Endometrial microvascular endothelial cells (primary cell): ENCODE data around the gene GPI. TPM values are rescaled to one million over a fixed set of nuclear protein-coding genes. Genes with fewer than 3 reads are reported as not detected.
"Not testable (repeated sequence)": the region's sequence is repeated elsewhere in the genome, so short reads cannot be mapped to it uniquely, and the experiment has no call there.

ENCODE experiments used
- in situ Hi-C: cut with HindIII; loops from 2 replicates; pipeline ENCODE4 v1.10.0; 2017; ENCODE audit warnings: low sequenced_read_pairs, low pct_unique_long_range_greater_than_20kb; ENCODE audit errors: inconsistent ontology term
- total RNA-seq: library from RNA; depleted of rRNA; stranded (reverse); fragments of >200 nt; gene quantifications from one replicate; pipeline ENCODE4 v1.2.3, GENCODE V29; 2015; ENCODE audit errors: inconsistent ontology term

GPI gene
- total RNA-seq, 1 donor from 2014 or later: 450 TPM

- in situ Hi-C loops: no loop called here
These were observed 26.8 kb downstream of the GPI start for GRCh38 chr19:34391813-34392212.

DNA sequence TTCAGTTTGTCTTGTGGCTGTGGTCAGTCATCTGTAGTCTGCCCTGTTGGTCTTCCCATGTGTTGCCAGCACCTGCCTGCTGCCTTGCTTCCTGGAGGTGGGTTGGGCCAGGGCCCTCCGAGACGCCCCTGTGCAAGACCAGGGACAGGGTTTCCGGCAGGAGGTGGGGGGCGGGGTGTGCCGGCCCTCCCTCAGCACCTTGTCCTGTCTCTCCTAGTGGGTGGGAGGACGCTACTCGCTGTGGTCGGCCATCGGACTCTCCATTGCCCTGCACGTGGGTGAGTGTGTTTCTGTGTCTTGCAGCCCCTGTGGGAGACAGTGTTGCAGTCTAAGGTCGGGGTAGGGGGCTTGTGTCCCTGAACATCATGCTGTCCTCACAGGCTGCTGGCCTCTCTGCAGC, 28.0 kb downstream of the GPI start:
- in situ Hi-C loops: no loop called here

- in situ Hi-C loops: no loop called here
These were observed 28.6 kb downstream of the GPI start for GRCh38 chr19:34393629-34394028.

DNA sequence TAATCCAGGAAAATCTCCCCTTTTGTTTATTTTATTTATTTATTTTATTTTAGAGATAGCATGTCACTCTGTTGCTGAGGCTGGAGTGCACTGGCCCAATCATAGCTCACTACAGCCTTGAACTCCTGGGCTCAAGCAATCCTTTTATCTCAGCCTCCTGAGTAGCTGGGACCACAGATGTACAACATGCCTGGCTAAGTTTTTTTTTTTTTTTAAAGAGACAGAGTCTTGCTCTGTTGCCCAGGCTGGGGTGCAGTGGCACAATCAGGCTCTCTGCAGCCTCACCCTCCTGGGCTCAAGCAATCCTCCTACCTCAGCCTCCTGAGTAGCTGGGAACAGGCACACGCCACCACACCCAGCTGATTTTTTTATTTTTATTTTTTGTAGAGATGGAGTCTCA, 32.9 kb downstream of the GPI start:
- in situ Hi-C loops: no loop called here

DNA sequence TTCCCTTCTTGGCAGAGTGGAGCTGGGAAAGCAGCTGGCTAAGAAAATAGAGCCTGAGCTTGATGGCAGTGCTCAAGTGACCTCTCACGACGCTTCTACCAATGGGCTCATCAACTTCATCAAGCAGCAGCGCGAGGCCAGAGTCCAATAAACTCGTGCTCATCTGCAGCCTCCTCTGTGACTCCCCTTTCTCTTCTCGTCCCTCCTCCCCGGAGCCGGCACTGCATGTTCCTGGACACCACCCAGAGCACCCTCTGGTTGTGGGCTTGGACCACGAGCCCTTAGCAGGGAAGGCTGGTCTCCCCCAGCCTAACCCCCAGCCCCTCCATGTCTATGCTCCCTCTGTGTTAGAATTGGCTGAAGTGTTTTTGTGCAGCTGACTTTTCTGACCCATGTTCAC, 34.9 kb downstream of the GPI start:
- in situ Hi-C loops: no loop called here

DNA sequence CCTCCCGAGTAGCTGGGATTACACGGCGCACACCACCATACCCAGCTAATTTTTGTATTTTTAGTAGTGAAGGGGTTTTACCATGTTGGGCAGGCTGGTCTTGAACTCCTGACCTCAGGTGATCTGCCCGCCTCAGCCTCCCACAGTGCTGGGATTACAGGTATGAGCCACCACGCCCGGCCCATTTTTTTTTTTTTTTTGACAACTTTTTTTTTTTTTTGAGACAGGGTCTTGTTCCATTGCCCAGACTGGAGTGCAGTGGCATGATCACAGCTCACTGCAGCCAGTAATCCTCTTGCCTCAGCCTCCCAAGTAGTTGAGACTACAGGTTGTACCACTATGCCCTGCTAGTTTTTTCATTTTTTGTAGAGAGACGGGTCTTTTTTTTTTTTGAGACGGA, 35.8 kb downstream of the GPI start:
- in situ Hi-C loops: not testable (repeated sequence)

DNA sequence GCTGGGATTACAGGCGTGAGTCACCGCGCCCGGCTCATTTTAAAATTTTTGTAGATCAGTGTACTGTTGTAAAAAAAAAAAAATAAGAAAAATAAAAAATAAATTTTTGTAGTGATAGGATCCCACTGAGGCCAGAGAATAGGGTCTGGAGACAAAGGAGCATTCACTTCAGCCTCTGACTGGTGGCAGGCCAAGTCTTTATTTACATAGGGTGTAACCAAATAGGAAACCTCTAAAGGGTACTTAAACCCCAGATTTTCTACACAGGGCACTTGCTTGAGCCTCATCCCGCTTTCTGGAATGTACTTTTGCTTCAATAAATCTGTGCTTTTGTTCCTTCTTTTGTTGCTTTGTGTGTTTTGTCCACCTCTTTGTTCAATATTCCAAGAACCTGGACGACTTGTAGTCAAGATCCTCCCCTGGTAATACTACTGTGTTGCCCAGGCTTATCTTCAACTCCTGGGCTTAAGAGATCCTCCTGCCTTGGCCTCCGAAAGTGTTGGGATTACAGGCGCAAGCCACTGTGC, 37.1 kb downstream of the GPI start:
- in situ Hi-C loops: no loop called here

DNA sequence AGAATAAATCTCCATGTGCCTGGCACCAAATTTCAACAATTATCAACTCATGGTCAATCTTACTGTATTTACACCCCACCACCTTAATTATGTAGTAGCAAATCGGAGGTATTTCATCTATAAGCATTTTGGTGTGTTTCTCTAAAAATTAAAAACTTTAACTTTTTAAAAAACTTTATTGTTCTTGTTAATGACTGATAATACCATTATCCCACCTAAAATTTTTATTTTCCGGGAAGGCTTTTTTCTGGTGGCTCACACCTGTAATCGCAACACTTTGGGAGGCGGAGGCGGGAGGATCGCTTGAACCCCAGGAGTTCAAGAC, 38.8 kb downstream of the GPI start:
- in situ Hi-C loops: no loop called here

- in situ Hi-C loops: no loop called here
These were observed 39.3 kb downstream of the GPI start, which contains the start of gene PDCD2L for GRCh38 chr19:34404109-34404909. PDCD2L (plus strand) TSS chr19:34404399; CDS start chr19:34404431, 32 bp downstream.

DNA sequence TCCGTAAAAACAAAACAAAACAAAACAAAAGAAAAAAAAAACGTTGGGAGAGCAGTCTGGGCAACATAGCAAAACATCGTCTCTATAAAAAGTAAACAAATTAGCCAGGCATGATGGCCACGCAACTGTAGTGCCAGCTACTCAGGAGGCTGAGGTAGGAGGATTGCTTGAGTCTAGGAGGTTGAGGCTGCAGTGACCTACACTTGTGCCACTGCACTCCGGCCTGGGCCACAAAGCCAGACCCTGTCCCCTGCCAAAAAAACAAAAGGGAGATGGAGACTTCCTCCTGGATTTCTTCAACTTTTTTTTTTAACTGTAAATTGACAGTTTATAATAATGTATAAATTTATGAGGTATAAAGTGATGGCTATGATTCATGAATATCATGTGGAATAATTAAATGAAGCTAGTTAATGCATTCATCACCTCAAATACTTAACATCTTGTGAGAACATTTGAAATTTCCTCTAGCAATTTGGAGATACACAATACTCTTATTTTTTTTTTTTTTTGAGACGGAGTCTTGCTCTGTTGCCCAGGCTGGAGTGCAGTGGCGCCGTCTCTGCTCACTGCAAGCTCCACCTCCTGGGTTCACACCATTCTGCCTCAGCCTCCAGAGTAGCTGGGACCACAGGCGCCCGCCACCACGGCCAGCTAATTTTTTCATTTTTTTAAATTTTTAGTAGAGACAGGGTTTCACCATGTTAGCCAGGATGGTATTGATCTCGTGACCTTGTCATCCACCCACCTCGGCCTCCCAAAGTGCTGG, 41.1 kb downstream of the GPI start:
- in situ Hi-C loops: no loop called here

- in situ Hi-C loops: no loop called here
These were observed 43.4 kb downstream of the GPI start for GRCh38 chr19:34408411-34408810.

GRCh38 chr19:34409189-34410164, 44.5 kb downstream of the GPI start:
- in situ Hi-C loops: no loop called here

DNA sequence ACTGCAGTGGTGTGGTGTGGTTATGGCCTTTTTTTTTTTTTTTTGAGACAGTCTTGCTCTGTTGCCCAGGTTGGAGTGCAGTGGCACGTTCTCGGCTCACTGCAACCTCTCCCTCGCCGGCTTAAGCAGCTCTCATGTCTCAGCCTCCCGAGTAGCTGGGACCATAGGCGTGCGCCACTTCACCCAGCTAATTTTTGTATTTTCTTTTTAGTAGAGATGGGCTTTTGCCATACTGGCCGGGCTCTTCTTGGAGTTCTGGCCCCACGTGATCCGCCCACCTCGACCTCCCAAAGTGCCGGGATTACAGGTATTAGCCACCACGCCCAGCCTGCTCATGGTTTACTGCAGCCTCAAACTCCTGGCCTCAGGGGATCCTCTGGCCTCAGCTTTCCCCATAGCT, 46.2 kb downstream of the GPI start:
- in situ Hi-C loops: no loop called here

DNA sequence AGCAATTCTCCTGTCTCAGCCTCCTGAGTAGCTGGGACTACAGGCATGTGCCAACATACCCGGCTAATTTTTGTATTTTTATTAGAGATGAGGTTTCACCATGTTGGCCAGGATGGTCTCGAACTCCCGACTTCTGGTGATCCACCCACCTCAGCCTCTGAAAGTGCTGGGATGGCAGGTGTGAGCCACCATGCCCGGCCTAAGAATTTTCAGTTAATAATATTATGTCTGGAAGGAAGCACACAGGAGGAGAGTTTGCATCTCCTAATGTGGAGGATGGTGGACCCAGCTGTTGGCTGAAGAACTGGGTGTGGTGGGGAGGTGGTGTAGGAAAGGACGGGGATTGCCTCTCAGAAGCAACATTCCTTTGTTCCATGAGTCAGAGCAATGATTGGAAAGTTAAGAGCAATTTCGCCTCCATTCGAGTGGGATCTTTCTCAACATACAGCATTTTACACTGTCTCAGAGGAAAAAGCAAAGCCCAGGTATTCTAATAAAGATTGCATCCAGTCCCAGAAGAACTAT, 51.1 kb downstream of the GPI start:
- in situ Hi-C loops: no loop called here

DNA sequence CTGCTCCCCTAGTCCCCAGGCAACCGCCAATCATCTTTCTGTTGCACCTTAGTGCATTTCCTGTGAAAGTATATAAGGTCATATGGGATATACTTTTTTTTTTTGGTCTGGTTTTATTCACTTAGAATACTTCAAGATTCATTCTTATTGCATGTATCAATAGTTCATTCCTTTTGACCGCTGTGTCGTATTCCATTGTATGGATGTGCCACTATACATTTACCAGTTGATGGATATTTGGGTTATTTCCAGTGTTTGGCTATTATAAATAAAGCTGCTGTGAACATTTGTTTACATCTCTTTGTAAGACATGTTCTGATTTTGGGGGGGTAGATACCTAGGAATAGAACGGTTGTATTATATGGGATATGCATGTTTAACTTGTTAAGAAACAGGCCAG, 53.3 kb downstream of the GPI start:
- in situ Hi-C loops: no loop called here

GRCh38 chr19:34426096-34426661, 61.2 kb downstream of the GPI start:
- in situ Hi-C loops: no loop called here

- in situ Hi-C loops: no loop called here
These were observed 63.7 kb downstream of the GPI start for GRCh38 chr19:34428549-34429285.

- in situ Hi-C loops: no loop called here
These were observed 64.6 kb downstream of the GPI start for GRCh38 chr19:34429553-34429952.
